Loucy (cell line): ENCODE measurements around the gene CEP295NL.

Experiments used
- EZH2phosphoT487 ChIP-seq: fragments of 200-600 bp; IDR thresholded peaks from 2 replicates; pipeline ENCODE4 v1.6.1; 2018; ENCODE audit warnings: antibody characterized with exemption, mild to moderate bottlenecking, moderate library complexity, borderline replicate concordance
- TF ChIP-seq, protein P1 (sequence below): fragments of 200-600 bp; sonication (generic); conservative IDR thresholded peaks from 2 replicates; pipeline ENCODE4 v1.5.1; 2014; ENCODE audit warnings: mild to moderate bottlenecking, antibody characterized with exemption, low read length

DNA sequence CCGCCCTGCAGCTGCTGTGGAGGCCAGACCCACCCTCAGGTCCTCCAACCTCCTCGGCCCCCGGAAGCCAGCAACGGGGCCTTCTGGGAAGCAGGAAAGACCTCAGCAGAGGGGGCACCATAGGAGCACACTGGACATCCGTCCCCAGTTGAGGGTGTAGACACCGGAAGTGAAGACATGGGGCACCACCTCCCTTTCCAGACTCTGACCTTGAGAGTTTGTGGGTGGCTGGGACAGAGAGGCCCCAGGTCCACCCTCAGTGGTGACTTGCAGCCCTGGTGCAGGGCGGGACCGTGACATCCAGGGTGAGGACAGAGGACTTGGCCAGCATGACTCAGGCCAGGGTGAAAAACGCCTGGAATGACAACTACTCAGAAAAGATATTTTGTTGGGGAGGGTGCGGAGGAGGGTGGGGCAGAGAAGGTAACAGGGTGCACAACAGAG lies 19.9 kb downstream of the CEP295NL start:
- TF ChIP-seq, protein P1, sequence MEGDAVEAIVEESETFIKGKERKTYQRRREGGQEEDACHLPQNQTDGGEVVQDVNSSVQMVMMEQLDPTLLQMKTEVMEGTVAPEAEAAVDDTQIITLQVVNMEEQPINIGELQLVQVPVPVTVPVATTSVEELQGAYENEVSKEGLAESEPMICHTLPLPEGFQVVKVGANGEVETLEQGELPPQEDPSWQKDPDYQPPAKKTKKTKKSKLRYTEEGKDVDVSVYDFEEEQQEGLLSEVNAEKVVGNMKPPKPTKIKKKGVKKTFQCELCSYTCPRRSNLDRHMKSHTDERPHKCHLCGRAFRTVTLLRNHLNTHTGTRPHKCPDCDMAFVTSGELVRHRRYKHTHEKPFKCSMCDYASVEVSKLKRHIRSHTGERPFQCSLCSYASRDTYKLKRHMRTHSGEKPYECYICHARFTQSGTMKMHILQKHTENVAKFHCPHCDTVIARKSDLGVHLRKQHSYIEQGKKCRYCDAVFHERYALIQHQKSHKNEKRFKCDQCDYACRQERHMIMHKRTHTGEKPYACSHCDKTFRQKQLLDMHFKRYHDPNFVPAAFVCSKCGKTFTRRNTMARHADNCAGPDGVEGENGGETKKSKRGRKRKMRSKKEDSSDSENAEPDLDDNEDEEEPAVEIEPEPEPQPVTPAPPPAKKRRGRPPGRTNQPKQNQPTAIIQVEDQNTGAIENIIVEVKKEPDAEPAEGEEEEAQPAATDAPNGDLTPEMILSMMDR: no peak
- no peak for TF ChIP-seq EZH2phosphoT487
